IMR-90 (cell line): ENCODE results near the gene PCDHGA4. TPM values are rescaled to one million over a fixed set of nuclear protein-coding genes. Genes with fewer than 3 reads are reported as not detected.
"Not testable (repeated sequence)": the region's sequence is repeated elsewhere in the genome, so short reads cannot be mapped to it uniquely, and the experiment has no call there.

Experiments
- ATAC-seq: fragments of 200-7000 bp; cut with Tn5 transposase; 2 replicates; pipeline ENCODE4 v1.9.1; 2020; ENCODE audit warnings: low read depth, mild to moderate bottlenecking, moderate library complexity
- BruUV-seq: library from RNA; stranded (reverse); fragments of 400-500 nt; replicated peaks from 2 replicates; lab custom pipeline; 2021; lab: Mats Ljungman, UMichigan
- CTCF ChIA-PET: fragments of 300-600 bp; formaldehyde crosslinking; extraction: SDS; loops from one replicate; lab custom pipeline; 2021; ENCODE audit warnings: antibody characterized with exemption; lab: Yijun Ruan, JAX
- POLR2A ChIA-PET: fragments of 300-600 bp; sonication (Branson Sonifier 250); formaldehyde crosslinking; loops from one replicate; lab custom pipeline; 2022; ENCODE audit warnings: antibody characterized with exemption; ENCODE audit not compliant: unreplicated experiment; lab: Charles Lee
- DNase-seq: peaks from one replicate; pipeline ENCODE4 v3.0.0; 2013
- H2AFZ ChIP-seq: replicated peaks from 2 replicates; pipeline ENCODE3; 2013; ENCODE audit warnings: low read length, mild to moderate bottlenecking; ENCODE audit not compliant: poor library complexity
- H2AK5ac ChIP-seq: 2 replicates; pipeline ENCODE4 v1.6.1; 2013; ENCODE audit warnings: low read depth, low read length, inconsistent platforms
- H2AK9ac ChIP-seq: replicated peaks from 2 replicates; pipeline ENCODE3; 2013; ENCODE audit warnings: mild to moderate bottlenecking, low read depth, low read length, moderate library complexity; ENCODE audit not compliant: poor library complexity
- H2BK120ac ChIP-seq: 2 replicates; pipeline ENCODE4 v1.6.1; 2013; ENCODE audit warnings: low read depth, low read length, inconsistent platforms
- H2BK15ac ChIP-seq: 3 replicates; pipeline ENCODE4 v1.6.1; 2013; ENCODE audit warnings: low read depth, low read length, inconsistent platforms
- H2BK20ac ChIP-seq: 2 replicates; pipeline ENCODE4 v1.6.1; 2013; ENCODE audit warnings: low read depth, mild to moderate bottlenecking, inconsistent platforms, low read length, moderate library complexity
- H2BK5ac ChIP-seq: 2 replicates; pipeline ENCODE4 v1.6.1; 2013; ENCODE audit warnings: mild to moderate bottlenecking, low read depth, low read length, inconsistent platforms; ENCODE audit not compliant: poor library complexity, severe bottlenecking
- H3K14ac ChIP-seq: replicated peaks from 2 replicates; pipeline ENCODE4 v1.6.1; 2013; ENCODE audit warnings: low read depth, low read length, inconsistent platforms
- H3K18ac ChIP-seq: 2 replicates; pipeline ENCODE4 v1.6.1; 2013; ENCODE audit warnings: low read depth, low read length, control low read depth
- H3K23ac ChIP-seq: 2 replicates; pipeline ENCODE4 v1.6.1; 2013; ENCODE audit warnings: low read depth, low read length, inconsistent platforms
- H3K27ac ChIP-seq: 2 replicates; pipeline ENCODE4 v1.5.1; 2013; ENCODE audit warnings: mild to moderate bottlenecking, control low read depth, low read length; ENCODE audit not compliant: insufficient read depth
- H3K27me3 ChIP-seq: 2 replicates; pipeline ENCODE4 v1.6.1; 2013; ENCODE audit warnings: low read length; ENCODE audit not compliant: control insufficient read depth, insufficient read depth
- H3K36me3 ChIP-seq: 2 replicates; pipeline ENCODE4 v1.6.1; 2013; ENCODE audit warnings: low read length, mixed read lengths; ENCODE audit not compliant: control insufficient read depth, insufficient read depth
- H3K4ac ChIP-seq: 2 replicates; pipeline ENCODE4 v1.6.1; 2013; ENCODE audit warnings: low read depth, low read length, inconsistent platforms
- H3K4me1 ChIP-seq: 2 replicates; pipeline ENCODE4 v1.6.1; 2013; ENCODE audit warnings: low read length, mixed read lengths; ENCODE audit not compliant: control insufficient read depth, insufficient read depth
- H3K4me2 ChIP-seq: 2 replicates; pipeline ENCODE4 v1.6.1; 2013; ENCODE audit warnings: low read depth, mild to moderate bottlenecking, control low read depth, low read length, moderate library complexity
- H3K4me3 ChIP-seq: 2 replicates; pipeline ENCODE4 v1.5.1; 2013; ENCODE audit warnings: low read depth, mild to moderate bottlenecking, control low read depth, low read length, moderate library complexity; ENCODE audit not compliant: insufficient read depth
- H3K56ac ChIP-seq: 2 replicates; pipeline ENCODE4 v1.6.1; 2013; ENCODE audit warnings: low read length, inconsistent platforms; ENCODE audit not compliant: insufficient read depth; ENCODE audit errors: extremely low read depth
- H3K79me1 ChIP-seq, 2 experiments: 2 replicates each; pipeline ENCODE4 v1.6.1; 2013; ENCODE audit warnings: low read length in 2 of 2, inconsistent platforms in 1 of 2, low read depth in 1 of 2
- H3K9ac ChIP-seq: 2 replicates; pipeline ENCODE4 v1.6.1; 2013; ENCODE audit warnings: low read depth, low read length, control low read depth
- H3K9me1 ChIP-seq: 2 replicates; pipeline ENCODE4 v1.6.1; 2013; ENCODE audit warnings: low read length, inconsistent platforms; ENCODE audit not compliant: insufficient read depth
- H3K9me3 ChIP-seq: 2 replicates; pipeline ENCODE4 v1.6.1; 2013; ENCODE audit warnings: low read length; ENCODE audit not compliant: control insufficient read depth, insufficient read depth
- H4K20me1 ChIP-seq: 2 replicates; pipeline ENCODE4 v1.6.1; 2013; ENCODE audit warnings: low read length, inconsistent platforms; ENCODE audit not compliant: insufficient read depth
- H4K5ac ChIP-seq: 2 replicates; pipeline ENCODE4 v1.6.1; 2013; ENCODE audit warnings: mild to moderate bottlenecking, low read depth, low read length, control low read depth
- H4K8ac ChIP-seq, 2 experiments: 2 replicates each; pipeline ENCODE4 v1.6.1; 2013; ENCODE audit warnings: low read depth in 2 of 2, low read length in 2 of 2, control low read depth in 1 of 2, inconsistent platforms in 1 of 2
- H4K91ac ChIP-seq: 2 replicates; pipeline ENCODE4 v1.6.1; 2013; ENCODE audit warnings: low read depth, low read length, inconsistent platforms; ENCODE audit not compliant: insufficient read depth
- CTCF ChIP-seq: conservative IDR thresholded peaks from 2 replicates; pipeline ENCODE4 v1.5.1; 2012; ENCODE audit warnings: mild to moderate bottlenecking, low read depth, low read length, improper control_type of control experiment
- RAD21 ChIP-seq: IDR thresholded peaks from 2 replicates; pipeline ENCODE4 v1.6.1; 2012; ENCODE audit warnings: low read length, improper control_type of control experiment
- SMC3 ChIP-seq: fragments of 150-350 bp; IDR thresholded peaks from 2 replicates; pipeline ENCODE4 v1.6.1; 2016; ENCODE audit warnings: low read depth, mild to moderate bottlenecking, antibody characterized with exemption, low read length, moderate library complexity
- WGBS, 2 experiments: methylation state at CpG; one replicate each; pipeline versions ENCODE4 v1.1.5 to v1.1.7; 2013; ENCODE audit warnings: missing lambda C conversion rate in 2 of 2; ENCODE audit not compliant: insufficient read length in 1 of 2; ENCODE audit errors: extremely low coverage in 2 of 2; 5-methylcytosine and 5-hydroxymethylcytosine counted together
- dilution Hi-C: fragments of 300-500 bp; cut with HindIII; formaldehyde crosslinking; loops from one replicate; pipeline ENCODE4 v1.14.3; 2018; ENCODE audit warnings: low sequenced_read_pairs; ENCODE audit not compliant: unreplicated experiment
- in situ Hi-C: fragments of 300-500 bp; cut with MboI; formaldehyde crosslinking; loops from 3 replicates; pipeline ENCODE4 v1.14.3; 2019; ENCODE audit warnings: low sequenced_read_pairs, inconsistent platforms, mixed read lengths
- intact Hi-C: fragments of 100-400 bp; cut with micrococcal nuclease; formaldehyde crosslinking; loops from 2 replicates; pipeline ENCODE4 v1.10.0; 2022
- polyA plus RNA-seq, 3 experiments: library from polyadenylated mRNA; depleted of rRNA; stranded (reverse); fragments of >200 nt; gene quantifications; 2 replicates each; pipeline ENCODE4 v1.2.3, GENCODE V29; 2012; ENCODE audit warnings: low replicate concordance in 1 of 3
- total RNA-seq: library from RNA; depleted of rRNA; stranded (reverse); fragments of >200 nt; gene quantifications from 2 replicates; pipeline ENCODE4 v1.2.3, GENCODE V29; 2012

Gene PCDHGA4
- total and polyA plus RNA-seq, 2 of the 4 experiments (the other 2 are of a cell fraction), result 3.5 to 5.4 TPM

- H3K4ac ChIP-seq, intact Hi-C loops, H3K4me1 ChIP-seq, H2BK120ac ChIP-seq, H4K91ac ChIP-seq, dilution Hi-C loops, H2BK15ac ChIP-seq, BruUV-seq, H3K27me3 ChIP-seq, H2BK20ac ChIP-seq, in situ Hi-C loops, H3K9me1 ChIP-seq, POLR2A ChIA-PET, H4K20me1 ChIP-seq, H3K23ac ChIP-seq, H2AK5ac ChIP-seq, H2AK9ac ChIP-seq: not testable (repeated sequence)
- H3K56ac ChIP-seq, result 0 out of 2 replicates have a peak within 1 kb of the TSS, but pooled peaks have one; percentile 19
- peak within 1 kb of the TSS; percentile 72 for H2AFZ ChIP-seq
- WGBS, 2 experiments, result no CpG with 5 or more reads among the region's 43 CpGs
- peak within 1 kb of the TSS; percentile 27; the same call in 1 of the 2 replicates for H3K18ac ChIP-seq
- H3K27ac ChIP-seq, result peak within 1 kb of the TSS; percentile 36
- H3K9ac ChIP-seq, result peak within 1 kb of the TSS; percentile 65; the same call in 1 of the 2 replicates
- peak within 1 kb of the TSS in 1 of 2 experiments; percentile 35; a peak in 1 of 4 replicates for H4K8ac ChIP-seq
- H3K4me3 ChIP-seq, result peak within 1 kb of the TSS; percentile 51
- peak within 1 kb of the TSS; percentile 69 for H2BK5ac ChIP-seq
- ATAC-seq, result peak; percentile 98
- TF ChIP-seq RAD21, result peak; percentile 60
- TF ChIP-seq SMC3, result peak; percentile 46; the same call in 1 of the 2 replicates
- TF ChIP-seq CTCF, result peak; percentile 63
- 0 out of 2 replicates have a peak within 1 kb of the TSS, but pooled peaks have one; percentile 78 for H3K14ac ChIP-seq
- H3K79me1 ChIP-seq, result peaks cover 7 to 15% of the 10 kb centered on the region in 2 experiments; a peak in 3 of 4 replicates
- peaks cover 49% of the 10 kb centered on the region for H3K9me3 ChIP-seq
- H4K5ac ChIP-seq, result peak within 1 kb of the TSS; percentile 34; the same call in 1 of the 2 replicates
- H3K4me2 ChIP-seq, result peak within 1 kb of the TSS; percentile 38; the same call in 1 of the 2 replicates
- CTCF ChIA-PET, result interaction anchor here (1.3 to 2.1 kb wide), 3 partner anchors 15 to 166 kb away, joined by 3 to 11 read pairs (median 7); partner anchors contain the start of gene PCDHGA10
- peak; percentile 61 for DNase-seq
- H3K36me3 ChIP-seq, result peaks cover 19% of the 10 kb centered on the region
Measured at GRCh38 chr5:141397756-141398551, 43.1 kb downstream of the PCDHGA4 start, which contains the start of gene PCDHGB5. PCDHGB5 (plus strand) TSS chr5:141397947; CDS start chr5:141398128, 181 bp downstream.
